Panc1 (cell line): Measurements from ENCODE around the gene CLCF1.

Experiments used
- TCF7L2 ChIP-seq: IDR thresholded peaks from 2 replicates; pipeline ENCODE4 v1.6.1; 2011; ENCODE audit warnings: mild to moderate bottlenecking, low read depth, low read length, inconsistent platforms
- TF ChIP-seq, protein P1 (sequence below): fragments of 450-650 bp; IDR thresholded peaks from 2 replicates; pipeline ENCODE4 v1.5.1; 2017; ENCODE audit warnings: mild to moderate bottlenecking

DNA sequence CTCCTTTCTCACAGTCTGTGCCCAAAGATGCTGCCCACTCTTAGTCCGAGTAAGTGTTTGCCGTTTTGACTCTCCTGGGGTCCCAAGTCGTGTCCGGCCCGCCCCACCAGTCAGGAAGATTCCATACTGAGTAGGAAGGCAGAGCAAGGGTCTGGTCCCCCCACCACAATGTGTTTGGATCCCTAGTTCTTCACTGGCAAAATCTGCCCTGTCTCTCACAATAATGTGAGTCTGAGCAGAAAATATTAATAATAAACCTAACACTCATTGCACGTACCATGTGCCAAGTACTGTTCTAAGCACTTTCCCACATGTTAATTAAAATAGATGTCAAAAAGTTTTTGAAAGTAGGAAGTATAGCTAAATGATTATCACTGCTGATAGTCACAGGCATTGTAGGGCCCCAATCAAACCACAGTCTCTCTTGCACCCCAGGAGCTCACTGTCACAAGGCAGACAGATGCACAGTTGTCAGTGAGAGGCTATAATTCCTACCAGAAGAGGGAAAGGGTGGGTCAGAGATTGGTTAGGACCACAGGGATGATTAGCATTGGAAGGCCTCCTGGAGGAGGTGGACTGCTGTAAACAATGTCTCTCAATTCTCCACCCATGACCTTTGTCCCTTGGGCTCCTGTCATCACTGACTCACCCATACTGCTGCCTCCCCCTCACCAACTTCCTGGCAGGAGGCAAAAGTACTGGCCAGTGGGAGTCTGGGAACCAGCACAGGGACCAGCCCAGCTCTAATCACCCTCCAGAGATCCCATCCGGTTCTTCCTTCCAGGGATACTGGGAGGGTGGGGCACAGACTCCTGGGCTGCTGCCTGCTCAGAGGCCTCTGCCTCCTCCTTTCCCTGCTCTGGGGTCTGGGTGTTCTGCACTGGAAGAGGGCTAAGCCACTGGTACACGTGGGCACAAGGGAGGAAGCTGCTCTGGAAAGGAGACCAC is 19.0 kb downstream of the CLCF1 start:
- TF ChIP-seq, protein P1, sequence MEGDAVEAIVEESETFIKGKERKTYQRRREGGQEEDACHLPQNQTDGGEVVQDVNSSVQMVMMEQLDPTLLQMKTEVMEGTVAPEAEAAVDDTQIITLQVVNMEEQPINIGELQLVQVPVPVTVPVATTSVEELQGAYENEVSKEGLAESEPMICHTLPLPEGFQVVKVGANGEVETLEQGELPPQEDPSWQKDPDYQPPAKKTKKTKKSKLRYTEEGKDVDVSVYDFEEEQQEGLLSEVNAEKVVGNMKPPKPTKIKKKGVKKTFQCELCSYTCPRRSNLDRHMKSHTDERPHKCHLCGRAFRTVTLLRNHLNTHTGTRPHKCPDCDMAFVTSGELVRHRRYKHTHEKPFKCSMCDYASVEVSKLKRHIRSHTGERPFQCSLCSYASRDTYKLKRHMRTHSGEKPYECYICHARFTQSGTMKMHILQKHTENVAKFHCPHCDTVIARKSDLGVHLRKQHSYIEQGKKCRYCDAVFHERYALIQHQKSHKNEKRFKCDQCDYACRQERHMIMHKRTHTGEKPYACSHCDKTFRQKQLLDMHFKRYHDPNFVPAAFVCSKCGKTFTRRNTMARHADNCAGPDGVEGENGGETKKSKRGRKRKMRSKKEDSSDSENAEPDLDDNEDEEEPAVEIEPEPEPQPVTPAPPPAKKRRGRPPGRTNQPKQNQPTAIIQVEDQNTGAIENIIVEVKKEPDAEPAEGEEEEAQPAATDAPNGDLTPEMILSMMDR, result no peak
- no peak for TF ChIP-seq TCF7L2
